ENCODE results near the gene DNAJC7. TPM values are rescaled to one million over a fixed set of nuclear protein-coding genes. Genes with fewer than 3 reads are reported as not detected.

The DNAJC7 gene
- total and polyA plus RNA-seq, 9 of the 15 experiments (the other 6 are each of a cell fraction or from before 2014, with no cell fraction given), result 85.8 to 262 (median 157) TPM

DNA sequence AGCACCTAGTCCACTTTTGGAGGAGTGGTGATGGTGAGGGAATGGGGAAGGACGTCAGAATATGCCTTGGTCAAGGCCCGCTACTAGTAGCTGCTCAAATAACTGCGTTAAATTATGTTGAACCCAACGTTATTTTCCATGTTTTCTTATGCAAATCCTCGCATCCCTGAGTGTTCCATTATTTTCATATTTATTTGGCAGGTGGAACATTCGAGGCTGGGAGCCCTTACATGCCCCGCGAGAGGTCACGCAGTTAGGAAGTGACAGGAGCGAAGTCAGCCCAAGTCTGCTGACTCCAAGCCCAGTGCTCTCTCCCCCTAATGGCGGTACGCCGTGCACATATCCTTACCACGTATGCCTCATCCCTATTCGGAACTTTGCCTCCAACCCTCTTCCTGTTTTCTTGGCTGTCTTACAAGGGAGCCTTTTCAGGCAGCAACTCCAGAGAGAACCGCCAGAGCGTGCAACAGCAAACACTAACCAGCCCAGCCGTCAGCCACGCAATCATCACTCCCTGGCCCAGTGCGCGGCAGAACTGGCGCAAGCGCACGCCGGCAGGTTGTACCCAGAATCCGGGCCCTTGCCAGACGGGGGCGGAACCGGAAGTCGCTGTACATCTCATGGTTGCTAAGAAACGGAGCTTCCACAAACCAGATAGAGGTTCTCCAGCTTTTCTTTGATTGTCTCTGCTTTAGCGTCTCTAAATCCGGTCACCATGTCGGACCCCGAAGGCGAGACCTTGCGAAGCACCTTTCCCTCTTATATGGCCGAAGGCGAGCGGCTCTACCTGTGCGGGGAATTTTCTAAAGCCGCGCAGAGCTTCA, 87.0 kb downstream of the DNAJC7 start, which contains the start of gene ODAD4 (continued):
- TF ChIP-seq ETS2 (tag; IDR thresholded peaks at IDR 0.05; ENCODE audit: borderline replicate concordance, poor library complexity, severe bottlenecking), result no peak
- no peak for TF ChIP-seq ZC3H4 (CRISPR knock-in tag; IDR thresholded peaks at IDR 0.05; ENCODE audit: borderline replicate concordance)
- TF ChIP-seq KDM2B (CRISPR knock-in tag; IDR thresholded peaks at IDR 0.05), result no peak
- TF ChIP-seq, protein P1, sequence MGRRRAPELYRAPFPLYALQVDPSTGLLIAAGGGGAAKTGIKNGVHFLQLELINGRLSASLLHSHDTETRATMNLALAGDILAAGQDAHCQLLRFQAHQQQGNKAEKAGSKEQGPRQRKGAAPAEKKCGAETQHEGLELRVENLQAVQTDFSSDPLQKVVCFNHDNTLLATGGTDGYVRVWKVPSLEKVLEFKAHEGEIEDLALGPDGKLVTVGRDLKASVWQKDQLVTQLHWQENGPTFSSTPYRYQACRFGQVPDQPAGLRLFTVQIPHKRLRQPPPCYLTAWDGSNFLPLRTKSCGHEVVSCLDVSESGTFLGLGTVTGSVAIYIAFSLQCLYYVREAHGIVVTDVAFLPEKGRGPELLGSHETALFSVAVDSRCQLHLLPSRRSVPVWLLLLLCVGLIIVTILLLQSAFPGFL (CRISPR knock-in tag; IDR thresholded peaks at IDR 0.05), result 0 out of 2 replicates have a peak, but pooled peaks have one; percentile 17
- peak; percentile 51; the same call in 1 of the 2 replicates for TF ChIP-seq SMARCA4 (IDR thresholded peaks at IDR 0.05)
- TF ChIP-seq ZNF778 (CRISPR knock-in tag; IDR thresholded peaks at IDR 0.05), result no peak
- TF ChIP-seq, protein P2, sequence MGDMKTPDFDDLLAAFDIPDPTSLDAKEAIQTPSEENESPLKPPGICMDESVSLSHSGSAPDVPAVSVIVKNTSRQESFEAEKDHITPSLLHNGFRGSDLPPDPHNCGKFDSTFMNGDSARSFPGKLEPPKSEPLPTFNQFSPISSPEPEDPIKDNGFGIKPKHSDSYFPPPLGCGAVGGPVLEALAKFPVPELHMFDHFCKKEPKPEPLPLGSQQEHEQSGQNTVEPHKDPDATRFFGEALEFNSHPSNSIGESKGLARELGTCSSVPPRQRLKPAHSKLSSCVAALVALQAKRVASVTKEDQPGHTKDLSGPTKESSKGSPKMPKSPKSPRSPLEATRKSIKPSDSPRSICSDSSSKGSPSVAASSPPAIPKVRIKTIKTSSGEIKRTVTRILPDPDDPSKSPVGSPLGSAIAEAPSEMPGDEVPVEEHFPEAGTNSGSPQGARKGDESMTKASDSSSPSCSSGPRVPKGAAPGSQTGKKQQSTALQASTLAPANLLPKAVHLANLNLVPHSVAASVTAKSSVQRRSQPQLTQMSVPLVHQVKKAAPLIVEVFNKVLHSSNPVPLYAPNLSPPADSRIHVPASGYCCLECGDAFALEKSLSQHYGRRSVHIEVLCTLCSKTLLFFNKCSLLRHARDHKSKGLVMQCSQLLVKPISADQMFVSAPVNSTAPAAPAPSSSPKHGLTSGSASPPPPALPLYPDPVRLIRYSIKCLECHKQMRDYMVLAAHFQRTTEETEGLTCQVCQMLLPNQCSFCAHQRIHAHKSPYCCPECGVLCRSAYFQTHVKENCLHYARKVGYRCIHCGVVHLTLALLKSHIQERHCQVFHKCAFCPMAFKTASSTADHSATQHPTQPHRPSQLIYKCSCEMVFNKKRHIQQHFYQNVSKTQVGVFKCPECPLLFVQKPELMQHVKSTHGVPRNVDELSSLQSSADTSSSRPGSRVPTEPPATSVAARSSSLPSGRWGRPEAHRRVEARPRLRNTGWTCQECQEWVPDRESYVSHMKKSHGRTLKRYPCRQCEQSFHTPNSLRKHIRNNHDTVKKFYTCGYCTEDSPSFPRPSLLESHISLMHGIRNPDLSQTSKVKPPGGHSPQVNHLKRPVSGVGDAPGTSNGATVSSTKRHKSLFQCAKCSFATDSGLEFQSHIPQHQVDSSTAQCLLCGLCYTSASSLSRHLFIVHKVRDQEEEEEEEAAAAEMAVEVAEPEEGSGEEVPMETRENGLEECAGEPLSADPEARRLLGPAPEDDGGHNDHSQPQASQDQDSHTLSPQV (IDR thresholded peaks at IDR 0.05), result peak; percentile 51; the same call in 1 of the 2 replicates
- no peak for TF ChIP-seq ZNF444 (CRISPR knock-in tag; IDR thresholded peaks at IDR 0.05)
- peak; percentile 91 for TF ChIP-seq RBFOX2 (IDR thresholded peaks at IDR 0.05; ENCODE audit: low read depth, low read length)
- no peak for TF ChIP-seq SIRT6 (IDR thresholded peaks at IDR 0.05; ENCODE audit: low read depth, low read length)
- peak; percentile 34 to 61 for TF ChIP-seq RAD21 (CRISPR knock-in tag; conservative IDR thresholded peaks at IDR 0.05 in 1 of 2, IDR thresholded peaks at IDR 0.05 in 1 of 2)
- TF ChIP-seq MCM7 (IDR thresholded peaks at IDR 0.05), result no peak
- TF ChIP-seq CEBPG (CRISPR knock-in tag; IDR thresholded peaks at IDR 0.05), result peak; percentile 74; the same call in 1 of the 2 replicates
- peak in 1 of 2 experiments; percentile 34; a peak in 2 of 4 replicates for TF ChIP-seq CEBPG (tag; conservative IDR thresholded peaks at IDR 0.05 in 1 of 2, IDR thresholded peaks at IDR 0.05 in 1 of 2)
- no peak for TF ChIP-seq TAF15 (IDR thresholded peaks at IDR 0.05; ENCODE audit: low read depth, low read length)
- TF ChIP-seq TRIM24 (IDR thresholded peaks at IDR 0.05), result 0 out of 4 replicates have a peak, but pooled peaks of 1 of the 2 experiments have one; percentile 24
- no peak for TF ChIP-seq E2F3 (CRISPR knock-in tag; IDR thresholded peaks at IDR 0.05)
- TF ChIP-seq KDM4B (IDR thresholded peaks at IDR 0.05; ENCODE audit: borderline replicate concordance in 2 of 2, low read depth in 1 of 2), result peak in 1 of 2 experiments; percentile 44; a peak in 1 of 4 replicates
- TF ChIP-seq, protein P3, sequence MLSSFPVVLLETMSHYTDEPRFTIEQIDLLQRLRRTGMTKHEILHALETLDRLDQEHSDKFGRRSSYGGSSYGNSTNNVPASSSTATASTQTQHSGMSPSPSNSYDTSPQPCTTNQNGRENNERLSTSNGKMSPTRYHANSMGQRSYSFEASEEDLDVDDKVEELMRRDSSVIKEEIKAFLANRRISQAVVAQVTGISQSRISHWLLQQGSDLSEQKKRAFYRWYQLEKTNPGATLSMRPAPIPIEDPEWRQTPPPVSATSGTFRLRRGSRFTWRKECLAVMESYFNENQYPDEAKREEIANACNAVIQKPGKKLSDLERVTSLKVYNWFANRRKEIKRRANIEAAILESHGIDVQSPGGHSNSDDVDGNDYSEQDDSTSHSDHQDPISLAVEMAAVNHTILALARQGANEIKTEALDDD (IDR thresholded peaks at IDR 0.05), result peak; percentile 84
- TF ChIP-seq ZNF586 (CRISPR knock-in tag; conservative IDR thresholded peaks at IDR 0.05), result no peak
